Measurements from ENCODE around the gene PRR16.

- no peak for TF ChIP-seq POLR2AphosphoS5 (IDR thresholded peaks at IDR 0.05)
- no peak for TF ChIP-seq CTCF (IDR thresholded peaks at IDR 0.05)
Observed at GRCh38 chr5:120591911-120592310, 127.8 kb downstream of the PRR16 start.

All from esophagus muscularis mucosa (tissue), 3 donors.